ENCODE measurements around the gene PCDHB11.
"Not testable (repeated sequence)": the region's sequence is repeated elsewhere in the genome, so short reads cannot be mapped to it uniquely, and the experiment has no call there.

DNA sequence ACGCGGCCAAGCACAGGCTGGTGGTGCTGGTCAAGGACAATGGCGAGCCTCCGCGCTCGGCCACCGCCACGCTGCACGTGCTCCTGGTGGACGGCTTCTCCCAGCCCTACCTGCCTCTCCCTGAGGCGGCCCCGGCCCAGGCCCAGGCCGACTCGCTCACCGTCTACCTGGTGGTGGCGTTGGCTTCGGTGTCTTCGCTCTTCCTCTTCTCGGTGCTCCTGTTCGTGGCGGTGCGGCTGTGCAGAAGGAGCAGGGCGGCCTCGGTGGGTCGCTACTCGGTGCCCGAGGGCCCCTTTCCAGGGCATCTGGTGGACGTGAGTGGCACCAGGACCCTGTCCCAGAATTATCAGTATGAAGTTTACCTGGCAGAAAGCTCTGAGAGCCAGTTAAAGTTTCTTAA is 41.5 kb upstream of the PCDHB11 start:
- TF ChIP-seq, protein P1, sequence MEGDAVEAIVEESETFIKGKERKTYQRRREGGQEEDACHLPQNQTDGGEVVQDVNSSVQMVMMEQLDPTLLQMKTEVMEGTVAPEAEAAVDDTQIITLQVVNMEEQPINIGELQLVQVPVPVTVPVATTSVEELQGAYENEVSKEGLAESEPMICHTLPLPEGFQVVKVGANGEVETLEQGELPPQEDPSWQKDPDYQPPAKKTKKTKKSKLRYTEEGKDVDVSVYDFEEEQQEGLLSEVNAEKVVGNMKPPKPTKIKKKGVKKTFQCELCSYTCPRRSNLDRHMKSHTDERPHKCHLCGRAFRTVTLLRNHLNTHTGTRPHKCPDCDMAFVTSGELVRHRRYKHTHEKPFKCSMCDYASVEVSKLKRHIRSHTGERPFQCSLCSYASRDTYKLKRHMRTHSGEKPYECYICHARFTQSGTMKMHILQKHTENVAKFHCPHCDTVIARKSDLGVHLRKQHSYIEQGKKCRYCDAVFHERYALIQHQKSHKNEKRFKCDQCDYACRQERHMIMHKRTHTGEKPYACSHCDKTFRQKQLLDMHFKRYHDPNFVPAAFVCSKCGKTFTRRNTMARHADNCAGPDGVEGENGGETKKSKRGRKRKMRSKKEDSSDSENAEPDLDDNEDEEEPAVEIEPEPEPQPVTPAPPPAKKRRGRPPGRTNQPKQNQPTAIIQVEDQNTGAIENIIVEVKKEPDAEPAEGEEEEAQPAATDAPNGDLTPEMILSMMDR (conservative IDR thresholded peaks at IDR 0.05; ENCODE audit: low read depth, low read length), result not testable (repeated sequence)
- not testable (repeated sequence) for TF ChIP-seq EZH2 (IDR thresholded peaks at IDR 0.05; ENCODE audit: borderline replicate concordance, low read depth, low read length, poor library complexity, severe bottlenecking)
